HAP-1 (cell line): ENCODE results near the gene EMILIN2.
"Not testable (repeated sequence)": the region's sequence is repeated elsewhere in the genome, so short reads cannot be mapped to it uniquely, and the experiment has no call there.

ENCODE experiments used
- DNase-seq, 2 experiments: peaks; one replicate each; pipeline ENCODE4 v3.0.0-alpha.2; 2016 to 2020; ENCODE audit warnings: low spot score in 2 of 2
- H3K27me3 ChIP-seq: fragments of 250-450 bp; sonication (Bioruptor Pico); 2 replicates; pipeline ENCODE4 v1.5.1; 2020; ENCODE audit warnings: low read depth, mild to moderate bottlenecking, moderate library complexity
- H3K36me3 ChIP-seq: fragments of 250-450 bp; sonication (Bioruptor Pico); replicated peaks from 2 replicates; pipeline ENCODE4 v1.5.1; 2020; ENCODE audit warnings: mild to moderate bottlenecking
- H3K4me1 ChIP-seq: fragments of 250-450 bp; sonication (Bioruptor Pico); 2 replicates; pipeline ENCODE4 v1.5.1; 2020; ENCODE audit warnings: mild to moderate bottlenecking
- H3K4me3 ChIP-seq: fragments of 250-450 bp; sonication (Bioruptor Pico); 2 replicates; pipeline ENCODE4 v1.5.1; 2020; ENCODE audit warnings: mild to moderate bottlenecking, moderate library complexity
- H3K9me3 ChIP-seq: fragments of 250-450 bp; sonication (Bioruptor Pico); 2 replicates; pipeline ENCODE4 v1.5.1; 2020; ENCODE audit warnings: mild to moderate bottlenecking, moderate library complexity
- in situ Hi-C: fragments of 300-500 bp; cut with MboI; formaldehyde crosslinking; loops from 3 replicates; pipeline ENCODE4 v1.14.3; 2020; ENCODE audit warnings: low sequenced_read_pairs, inconsistent platforms, mixed read lengths

EMILIN2 gene

GRCh38 chr18:2851771-2852170 is 5.0 kb downstream of the EMILIN2 start:
- Histone ChIP-seq H3K9me3 (no peaks in the 10 kb centered on the region), H3K36me3 (no peaks in the 10 kb centered on the region), H3K4me3 (no peak overlapping the region), H3K4me1 (no peaks in the 10 kb centered on the region), H3K27me3 (peaks cover 27% of the 10 kb centered on the region)
- DNase-seq, result no peak
- in situ Hi-C loops, result no loop called here

GRCh38 chr18:2852460-2852859 is 5.7 kb downstream of the EMILIN2 start:
- H3K4me3 ChIP-seq, in situ Hi-C loops, H3K9me3 ChIP-seq, H3K36me3 ChIP-seq, H3K4me1 ChIP-seq, DNase-seq: not testable (repeated sequence)
- H3K27me3 ChIP-seq, result peaks cover 22% of the 10 kb centered on the region

GRCh38 chr18:2853173-2853925 is 6.5 kb downstream of the EMILIN2 start:
- H3K4me1 ChIP-seq, result no peaks in the 10 kb centered on the region
- no peak for DNase-seq
- in situ Hi-C loops, result no loop called here
- H3K36me3 ChIP-seq, result no peaks in the 10 kb centered on the region
- H3K27me3 ChIP-seq, result peaks cover 14% of the 10 kb centered on the region
- no peak overlapping the region for H3K4me3 ChIP-seq
- H3K9me3 ChIP-seq, result no peaks in the 10 kb centered on the region

- Histone ChIP-seq H3K4me1 (no peaks in the 10 kb centered on the region), H3K27me3 (peaks cover 6% of the 10 kb centered on the region), H3K9me3 (no peaks in the 10 kb centered on the region), H3K36me3 (no peaks in the 10 kb centered on the region), H3K4me3 (no peak overlapping the region)
- DNase-seq, result no peak
- in situ Hi-C loops, result no loop called here
Measured at GRCh38 chr18:2853926-2854664, 7.3 kb downstream of the EMILIN2 start.

GRCh38 chr18:2854875-2855274 is 8.1 kb downstream of the EMILIN2 start:
- no peaks in the 10 kb centered on the region for H3K27me3 ChIP-seq
- no peak for DNase-seq
- in situ Hi-C loops, result no loop called here
- no peaks in the 10 kb centered on the region for H3K36me3 ChIP-seq
- H3K4me1 ChIP-seq, result no peaks in the 10 kb centered on the region
- no peak overlapping the region for H3K4me3 ChIP-seq
- no peaks in the 10 kb centered on the region for H3K9me3 ChIP-seq

GRCh38 chr18:2855560-2856350 is 8.9 kb downstream of the EMILIN2 start:
- no peak for DNase-seq
- Histone ChIP-seq H3K9me3 (no peaks in the 10 kb centered on the region), H3K36me3 (no peaks in the 10 kb centered on the region), H3K4me1 (no peaks in the 10 kb centered on the region), H3K4me3 (no peak overlapping the region), H3K27me3 (no peaks in the 10 kb centered on the region)
- in situ Hi-C loops, result no loop called here

- Histone ChIP-seq H3K9me3 (peaks cover 3% of the 10 kb centered on the region; the same call in 1 of the 2 replicates), H3K4me3 (no peak overlapping the region), H3K4me1 (no peaks in the 10 kb centered on the region), H3K36me3 (no peaks in the 10 kb centered on the region), H3K27me3 (no peaks in the 10 kb centered on the region)
- in situ Hi-C loops, result no loop called here
- no peak for DNase-seq
Measured at GRCh38 chr18:2856547-2857170, 9.9 kb downstream of the EMILIN2 start.

- Histone ChIP-seq H3K36me3 (no peaks in the 10 kb centered on the region), H3K4me3 (no peak overlapping the region), H3K27me3 (no peaks in the 10 kb centered on the region), H3K4me1 (no peaks in the 10 kb centered on the region), H3K9me3 (peaks cover 3% of the 10 kb centered on the region; the same call in 1 of the 2 replicates)
- no peak for DNase-seq
- in situ Hi-C loops, result no loop called here
Measured at GRCh38 chr18:2857491-2858131, 10.8 kb downstream of the EMILIN2 start.

GRCh38 chr18:2860397-2860796 is 13.6 kb downstream of the EMILIN2 start:
- in situ Hi-C loops, H3K4me1 ChIP-seq, DNase-seq, H3K9me3 ChIP-seq, H3K36me3 ChIP-seq, H3K27me3 ChIP-seq, H3K4me3 ChIP-seq: not testable (repeated sequence)

GRCh38 chr18:2863997-2864396 is 17.2 kb downstream of the EMILIN2 start:
- H3K9me3 ChIP-seq, DNase-seq, H3K36me3 ChIP-seq, H3K27me3 ChIP-seq, H3K4me3 ChIP-seq, H3K4me1 ChIP-seq, in situ Hi-C loops: not testable (repeated sequence)

- in situ Hi-C loops, H3K36me3 ChIP-seq, H3K9me3 ChIP-seq, H3K4me3 ChIP-seq, H3K4me1 ChIP-seq, H3K27me3 ChIP-seq, DNase-seq: not testable (repeated sequence)
Measured at GRCh38 chr18:2866465-2866864, 19.7 kb downstream of the EMILIN2 start.

GRCh38 chr18:2869207-2869606 is 22.4 kb downstream of the EMILIN2 start:
- Histone ChIP-seq H3K36me3 (no peaks in the 10 kb centered on the region), H3K4me3 (no peak overlapping the region), H3K27me3 (no peaks in the 10 kb centered on the region; the same call in 1 of the 2 replicates), H3K4me1 (no peaks in the 10 kb centered on the region), H3K9me3 (no peaks in the 10 kb centered on the region)
- DNase-seq, result no peak
- in situ Hi-C loops, result no loop called here

GRCh38 chr18:2871111-2871720 is 24.4 kb downstream of the EMILIN2 start:
- in situ Hi-C loops, result no loop called here

More at GRCh38 chr18:2871111-2871720, 24.4 kb downstream of the EMILIN2 start:
- H3K27me3 ChIP-seq, result no peaks in the 10 kb centered on the region
- no peaks in the 10 kb centered on the region for H3K36me3 ChIP-seq
- DNase-seq, result no peak
- no peak overlapping the region for H3K4me3 ChIP-seq
- no peaks in the 10 kb centered on the region for H3K9me3 ChIP-seq
- H3K4me1 ChIP-seq, result no peaks in the 10 kb centered on the region
